Measurements from ENCODE around the gene PWWP2B. TPM values are rescaled to one million over a fixed set of nuclear protein-coding genes. Genes with fewer than 3 reads are reported as not detected.

Gene PWWP2B
- total and polyA plus RNA-seq, 9 of the 15 experiments (the other 6 are each of a cell fraction or from before 2014, with no cell fraction given) = 0.07 to 9.2 (median 1.6) TPM; not detected in 1

- no peak overlapping the region for H3K4me2 ChIP-seq (ENCODE audit: insufficient read depth, low read length)
- ATAC-seq = no peak
- 36% methylated on average over 7 of the region's 9 CpGs for WGBS (ENCODE audit: insufficient coverage, low coverage, missing lambda C conversion rate)
- TF ChIP-seq ZNF511 (CRISPR knock-in tag; IDR thresholded peaks at IDR 0.05) (no peak), NCOA4 (IDR thresholded peaks at IDR 0.05; ENCODE audit: partially characterized antibody) (no peak), HLTF (IDR thresholded peaks at IDR 0.05) (no peak), SUPT5H (IDR thresholded peaks at IDR 0.05) (no peak), ZNF165 (CRISPR knock-in tag; IDR thresholded peaks at IDR 0.05; ENCODE audit: borderline replicate concordance) (no peak), BRD4 (IDR thresholded peaks at IDR 0.05) (no peak), NR2C1 (IDR thresholded peaks at IDR 0.05) (no peak), NR2C1 (tag; IDR thresholded peaks at IDR 0.05) (no peak), ARID3A (IDR thresholded peaks at IDR 0.05; ENCODE audit: borderline replicate concordance, low read depth, low read length) (no peak), PURB (CRISPR knock-in tag; IDR thresholded peaks at IDR 0.05; ENCODE audit: low read depth) (no peak), THAP7 (CRISPR knock-in tag; IDR thresholded peaks at IDR 0.05) (no peak), FIP1L1 (IDR thresholded peaks at IDR 0.05; ENCODE audit: low read depth, low read length, poor library complexity, severe bottlenecking) (no peak), HNRNPL (IDR thresholded peaks at IDR 0.05; ENCODE audit: low read depth, low read length) (no peak), NELFE (IDR thresholded peaks at IDR 0.05; ENCODE audit: insufficient read depth, insufficient read length) (no peak), JUNB (CRISPR knock-in tag; conservative IDR thresholded peaks at IDR 0.05) (no peak), CBX1 (IDR thresholded peaks at IDR 0.05; ENCODE audit: low read depth) (no peak), CREB1 (IDR thresholded peaks at IDR 0.05) (no peak), CREB1 (CRISPR knock-in tag; IDR thresholded peaks at IDR 0.05) (no peak), IRF2 (CRISPR knock-in tag; IDR thresholded peaks at IDR 0.05) (no peak), MCM5 (IDR thresholded peaks at IDR 0.05; ENCODE audit: low read depth) (no peak)
- TF ChIP-seq, protein P1, sequence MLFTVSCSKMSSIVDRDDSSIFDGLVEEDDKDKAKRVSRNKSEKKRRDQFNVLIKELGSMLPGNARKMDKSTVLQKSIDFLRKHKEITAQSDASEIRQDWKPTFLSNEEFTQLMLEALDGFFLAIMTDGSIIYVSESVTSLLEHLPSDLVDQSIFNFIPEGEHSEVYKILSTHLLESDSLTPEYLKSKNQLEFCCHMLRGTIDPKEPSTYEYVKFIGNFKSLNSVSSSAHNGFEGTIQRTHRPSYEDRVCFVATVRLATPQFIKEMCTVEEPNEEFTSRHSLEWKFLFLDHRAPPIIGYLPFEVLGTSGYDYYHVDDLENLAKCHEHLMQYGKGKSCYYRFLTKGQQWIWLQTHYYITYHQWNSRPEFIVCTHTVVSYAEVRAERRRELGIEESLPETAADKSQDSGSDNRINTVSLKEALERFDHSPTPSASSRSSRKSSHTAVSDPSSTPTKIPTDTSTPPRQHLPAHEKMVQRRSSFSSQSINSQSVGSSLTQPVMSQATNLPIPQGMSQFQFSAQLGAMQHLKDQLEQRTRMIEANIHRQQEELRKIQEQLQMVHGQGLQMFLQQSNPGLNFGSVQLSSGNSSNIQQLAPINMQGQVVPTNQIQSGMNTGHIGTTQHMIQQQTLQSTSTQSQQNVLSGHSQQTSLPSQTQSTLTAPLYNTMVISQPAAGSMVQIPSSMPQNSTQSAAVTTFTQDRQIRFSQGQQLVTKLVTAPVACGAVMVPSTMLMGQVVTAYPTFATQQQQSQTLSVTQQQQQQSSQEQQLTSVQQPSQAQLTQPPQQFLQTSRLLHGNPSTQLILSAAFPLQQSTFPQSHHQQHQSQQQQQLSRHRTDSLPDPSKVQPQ (CRISPR knock-in tag; IDR thresholded peaks at IDR 0.05; ENCODE audit: borderline replicate concordance) = no peak
Observed at GRCh38 chr10:132386419-132386831, 10.6 kb upstream of the PWWP2B start.

More at GRCh38 chr10:132386419-132386831, 10.6 kb upstream of the PWWP2B start:
- FAIRE-seq (no peak), DNase-seq (ENCODE audit: extremely low read depth in 1 of 4, low spot score in 3 of 4) (no peak)
- ChIA-PET CTCF (ENCODE audit: low intra/inter-chr PET ratio) (interaction anchor here (1.2 to 1.5 kb wide), 2 partner anchors 66 to 72 kb away, joined by 9 to 22 read pairs; no protein-coding TSS in a partner anchor), POLR2A (no interaction called here)
- no peak overlapping the region for H3K4me3 ChIP-seq
- intact Hi-C loops (cut with micrococcal nuclease) = no loop called here
- H3K36me3 ChIP-seq (ENCODE audit: control insufficient read depth, insufficient read depth, low read length) = no peaks in the 10 kb centered on the region
- no peaks in the 10 kb centered on the region for H4K20me1 ChIP-seq (replicated peaks; ENCODE audit: control insufficient read depth, insufficient read depth, low read length)
- peaks cover 5 to 37% of the 10 kb centered on the region in 2 experiments for H3K4me1 ChIP-seq (replicated peaks in 1 of 2; ENCODE audit: control insufficient read depth in 2 of 2, insufficient read depth in 2 of 2, low read length in 2 of 2)
- no TSS peak for BruUV-seq (replicated peaks)
- H3K9ac ChIP-seq (ENCODE audit: insufficient read depth in 1 of 2, low read depth in 2 of 2, low read length in 2 of 2) = no peak overlapping the region; a peak in 1 of 4 replicates
- no peaks in the 10 kb centered on the region for H3K9me3 ChIP-seq (replicated peaks; ENCODE audit: control insufficient read depth, insufficient read depth, low read depth, low read length)
- no peaks in the 10 kb centered on the region for H3K9me1 ChIP-seq (ENCODE audit: control insufficient read depth, insufficient read depth, low read length)
- H3K27me3 ChIP-seq (ENCODE audit: control insufficient read depth in 2 of 2, insufficient read depth in 2 of 2, low read length in 2 of 2) = no peaks in the 10 kb centered on the region; a peak in 2 of 5 replicates
- H3K79me2 ChIP-seq (ENCODE audit: control insufficient read depth, insufficient read depth, low read length) = no peaks in the 10 kb centered on the region
- no peak overlapping the region for H2AFZ ChIP-seq (ENCODE audit: low read depth, low read length)
- H3K27ac ChIP-seq (ENCODE audit: extremely low read depth, low read depth, low read length) = no peak overlapping the region
- in situ Hi-C loops (cut with MboI) = loop anchor here (10.0 kb wide), 1 partner anchor 248 kb away; no protein-coding TSS in a partner anchor

Data from K562 (cell line).